Mesothelial cell of epicardium (in vitro differentiated cells): ENCODE data around the gene LPCAT4. TPM values are rescaled to one million over a fixed set of nuclear protein-coding genes. Genes with fewer than 3 reads are reported as not detected.

Experiments
- DNase-seq, 2 experiments: peaks; one replicate each; pipeline ENCODE4 v3.0.0; 2021; ENCODE audit warnings: low spot score in 2 of 2; ENCODE audit not compliant: unreplicated experiment in 2 of 2
- H3K27ac Mint-ChIP-seq: 2 replicates; pipeline ENCODE4 v1.8.0; 2021; ENCODE audit warnings: mixed read lengths
- H3K27me3 Mint-ChIP-seq: 2 replicates; pipeline ENCODE4 v1.8.0; 2021; ENCODE audit warnings: low read depth, mixed read lengths
- H3K36me3 Mint-ChIP-seq: 2 replicates; pipeline ENCODE4 v1.8.0; 2021; ENCODE audit warnings: mixed read lengths
- H3K4me1 Mint-ChIP-seq: 2 replicates; pipeline ENCODE4 v1.8.0; 2021; ENCODE audit warnings: mixed read lengths
- H3K4me3 Mint-ChIP-seq: 2 replicates; pipeline ENCODE4 v1.8.0; 2021; ENCODE audit warnings: mild to moderate bottlenecking, moderate library complexity, mixed read lengths
- H3K9me3 Mint-ChIP-seq: 2 replicates; pipeline ENCODE4 v1.8.0; 2021; ENCODE audit warnings: mixed read lengths
- CTCF ChIP-seq: fragments of 200-600 bp; sonication (generic); IDR thresholded peaks from one replicate; pipeline ENCODE4 v1.5.0; 2021; ENCODE audit warnings: antibody characterized with exemption; ENCODE audit not compliant: unreplicated experiment
- total RNA-seq: library from RNA; stranded (reverse); gene quantifications from 3 replicates; pipeline ENCODE4 v1.2.1, GENCODE V29; 2021

LPCAT4 gene
- total RNA-seq, 1 donor from 2014 or later = 91.3 TPM

GRCh38 chr15:34366271-34367065, 528 bp downstream of the LPCAT4 start:
- no peak for TF ChIP-seq CTCF
- Mint-ChIP-seq H3K4me1 (peaks cover 35% of the 10 kb centered on the region), H3K4me3 (peak overlapping the region; percentile 95), H3K27me3 (no peaks in the 10 kb centered on the region), H3K27ac (peak overlapping the region; percentile 93), H3K36me3 (peaks cover 11% of the 10 kb centered on the region), H3K9me3 (peaks cover 2% of the 10 kb centered on the region)
- peak; percentile 36 to 55 for DNase-seq

GRCh38 chr15:34365836-34366235, 1.2 kb downstream of the LPCAT4 start:
- Mint-ChIP-seq H3K27ac (peak overlapping the region; percentile 76), H3K27me3 (no peaks in the 10 kb centered on the region), H3K36me3 (peaks cover 15% of the 10 kb centered on the region), H3K9me3 (no peaks in the 10 kb centered on the region), H3K4me1 (peaks cover 36% of the 10 kb centered on the region), H3K4me3 (peak overlapping the region; percentile 95)
- no peak for DNase-seq
- TF ChIP-seq CTCF = no peak

GRCh38 chr15:34365091-34365825, 1.7 kb downstream of the LPCAT4 start:
- peaks cover 18% of the 10 kb centered on the region for H3K36me3 Mint-ChIP-seq
- H3K4me3 Mint-ChIP-seq = peak overlapping the region; percentile 95
- H3K4me1 Mint-ChIP-seq = peaks cover 36% of the 10 kb centered on the region
- no peaks in the 10 kb centered on the region for H3K9me3 Mint-ChIP-seq
- TF ChIP-seq CTCF = no peak
- DNase-seq = no peak
- no peaks in the 10 kb centered on the region for H3K27me3 Mint-ChIP-seq
- H3K27ac Mint-ChIP-seq = no peak overlapping the region

- Mint-ChIP-seq H3K36me3 (peaks cover 24% of the 10 kb centered on the region), H3K4me1 (peaks cover 30% of the 10 kb centered on the region), H3K9me3 (no peaks in the 10 kb centered on the region), H3K27ac (no peak overlapping the region), H3K27me3 (no peaks in the 10 kb centered on the region), H3K4me3 (no peak overlapping the region)
- DNase-seq = no peak
- no peak for TF ChIP-seq CTCF
Observed at GRCh38 chr15:34364041-34364440, 3.0 kb downstream of the LPCAT4 start.

- Mint-ChIP-seq H3K4me1 (peaks cover 22% of the 10 kb centered on the region), H3K27me3 (no peaks in the 10 kb centered on the region), H3K36me3 (peaks cover 31% of the 10 kb centered on the region), H3K27ac (no peak overlapping the region), H3K9me3 (no peaks in the 10 kb centered on the region), H3K4me3 (no peak overlapping the region)
- no peak for DNase-seq
- no peak for TF ChIP-seq CTCF
Observed at GRCh38 chr15:34362047-34362773, 4.8 kb downstream of the LPCAT4 start.
